Measurements from ENCODE around the gene NUDT16. TPM values are rescaled to one million over a fixed set of nuclear protein-coding genes. Genes with fewer than 3 reads are reported as not detected.
"Not testable (repeated sequence)": the region's sequence is repeated elsewhere in the genome, so short reads cannot be mapped to it uniquely, and the experiment has no call there.

Gene NUDT16
- total RNA-seq, 1 experiment from 2014 or later = 13.0 TPM

GRCh38 chr3:131360191-131360755, 21.3 kb upstream of the NUDT16 start:
- H3K27ac Mint-ChIP-seq (ENCODE audit: low read depth, unreplicated experiment) = no peak overlapping the region
- peaks cover 4% of the 10 kb centered on the region for H3K36me3 Mint-ChIP-seq (ENCODE audit: insufficient read depth, unreplicated experiment)
- intact Hi-C loops (cut with micrococcal nuclease) = no loop called here
- no peak for TF ChIP-seq CTCF (IDR thresholded peaks at IDR 0.05; ENCODE audit: unreplicated experiment)
- no peaks in the 10 kb centered on the region for H3K27me3 Mint-ChIP-seq (ENCODE audit: insufficient read depth, unreplicated experiment)
- CTCF ChIA-PET = no interaction called here
- peaks cover 5% of the 10 kb centered on the region for H3K4me1 Mint-ChIP-seq (ENCODE audit: insufficient read depth, unreplicated experiment)
- no TSS peak for BruUV-seq (replicated peaks)
- POLR2A ChIA-PET = no interaction called here
- peaks cover 7% of the 10 kb centered on the region for H3K9me3 Mint-ChIP-seq (ENCODE audit: unreplicated experiment)
- no peak overlapping the region for H3K4me3 Mint-ChIP-seq (ENCODE audit: unreplicated experiment)
- DNase-seq (ENCODE audit: unreplicated experiment) = no peak

- H3K36me3 Mint-ChIP-seq (ENCODE audit: insufficient read depth, unreplicated experiment); intact Hi-C loops (cut with micrococcal nuclease); H3K27me3 Mint-ChIP-seq (ENCODE audit: insufficient read depth, unreplicated experiment); H3K4me1 Mint-ChIP-seq (ENCODE audit: insufficient read depth, unreplicated experiment); BruUV-seq (replicated peaks); H3K9me3 Mint-ChIP-seq (ENCODE audit: unreplicated experiment); DNase-seq (ENCODE audit: unreplicated experiment); CTCF ChIA-PET; H3K27ac Mint-ChIP-seq (ENCODE audit: low read depth, unreplicated experiment); POLR2A ChIA-PET; H3K4me3 Mint-ChIP-seq (ENCODE audit: unreplicated experiment): not testable (repeated sequence)
Observed at GRCh38 chr3:131361066-131361463, 20.5 kb upstream of the NUDT16 start.

- no peaks in the 10 kb centered on the region for H3K27me3 Mint-ChIP-seq (ENCODE audit: insufficient read depth, unreplicated experiment)
- no peak overlapping the region for H3K27ac Mint-ChIP-seq (ENCODE audit: low read depth, unreplicated experiment)
- CTCF ChIA-PET = no interaction called here
- peaks cover 7% of the 10 kb centered on the region for H3K9me3 Mint-ChIP-seq (ENCODE audit: unreplicated experiment)
- H3K4me1 Mint-ChIP-seq (ENCODE audit: insufficient read depth, unreplicated experiment) = no peaks in the 10 kb centered on the region
- POLR2A ChIA-PET = no interaction called here
- no peak for DNase-seq (ENCODE audit: unreplicated experiment)
- no peak overlapping the region for H3K4me3 Mint-ChIP-seq (ENCODE audit: unreplicated experiment)
- H3K36me3 Mint-ChIP-seq (ENCODE audit: insufficient read depth, unreplicated experiment) = peaks cover 4% of the 10 kb centered on the region
- TF ChIP-seq CTCF (IDR thresholded peaks at IDR 0.05; ENCODE audit: unreplicated experiment) = no peak
- intact Hi-C loops (cut with micrococcal nuclease) = no loop called here
- BruUV-seq (replicated peaks) = no TSS peak
Observed at GRCh38 chr3:131361464-131362421, 19.8 kb upstream of the NUDT16 start.

- Mint-ChIP-seq H3K4me3 (ENCODE audit: unreplicated experiment) (no peak overlapping the region), H3K4me1 (ENCODE audit: insufficient read depth, unreplicated experiment) (no peaks in the 10 kb centered on the region), H3K36me3 (ENCODE audit: insufficient read depth, unreplicated experiment) (peaks cover 4% of the 10 kb centered on the region), H3K27me3 (ENCODE audit: insufficient read depth, unreplicated experiment) (no peaks in the 10 kb centered on the region), H3K9me3 (ENCODE audit: unreplicated experiment) (peaks cover 7% of the 10 kb centered on the region), H3K27ac (ENCODE audit: low read depth, unreplicated experiment) (no peak overlapping the region)
- no TSS peak for BruUV-seq (replicated peaks)
- POLR2A ChIA-PET = no interaction called here
- intact Hi-C loops (cut with micrococcal nuclease) = no loop called here
- TF ChIP-seq CTCF (IDR thresholded peaks at IDR 0.05; ENCODE audit: unreplicated experiment) = no peak
- DNase-seq (ENCODE audit: unreplicated experiment) = no peak
- CTCF ChIA-PET = no interaction called here
Observed at GRCh38 chr3:131363275-131363674, 18.3 kb upstream of the NUDT16 start.
